HG03460 (cell line): ENCODE results near the gene FSTL5.
"Not testable (repeated sequence)": the region's sequence is repeated elsewhere in the genome, so short reads cannot be mapped to it uniquely, and the experiment has no call there.

Source experiments
- ATAC-seq: cut with Tn5 transposase; IDR thresholded peaks from one replicate; pipeline ENCODE4 v1.9.1; 2021; ENCODE audit not compliant: unreplicated experiment

FSTL5 gene

DNA sequence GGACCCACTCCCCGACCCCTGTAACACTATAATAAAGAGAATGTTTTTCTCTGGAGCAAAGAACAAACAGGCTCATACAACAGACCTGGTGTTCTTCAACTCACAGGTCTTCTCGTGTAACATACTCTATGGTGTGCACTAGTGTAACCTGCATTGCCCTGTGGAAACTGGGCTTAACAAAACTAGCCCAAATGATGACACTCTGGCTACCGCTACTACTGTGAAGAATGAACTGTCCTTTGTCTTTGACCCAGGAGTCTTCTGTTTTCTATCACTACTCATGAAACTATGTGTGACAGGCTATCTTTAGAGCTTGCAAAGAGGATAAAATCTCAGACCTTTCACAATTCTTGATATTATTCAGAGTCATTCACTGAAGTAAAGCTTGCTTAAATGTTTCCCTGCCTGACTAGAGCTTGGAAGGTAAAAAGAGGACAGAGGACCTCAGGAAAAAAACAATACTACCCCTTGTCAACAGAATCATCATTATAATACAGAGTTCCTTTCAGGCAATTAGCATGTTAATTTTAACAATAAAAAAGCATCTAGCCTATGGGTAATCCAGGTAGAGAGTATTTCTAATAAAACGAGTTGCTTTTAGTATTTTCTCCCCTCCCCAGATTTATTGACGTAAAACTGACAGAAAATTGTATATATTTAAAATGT is 59.2 kb downstream of the FSTL5 start:
- no peak for ATAC-seq

- not testable (repeated sequence) for ATAC-seq
Observed at GRCh38 chr4:162103908-162104307, 59.9 kb downstream of the FSTL5 start.

DNA sequence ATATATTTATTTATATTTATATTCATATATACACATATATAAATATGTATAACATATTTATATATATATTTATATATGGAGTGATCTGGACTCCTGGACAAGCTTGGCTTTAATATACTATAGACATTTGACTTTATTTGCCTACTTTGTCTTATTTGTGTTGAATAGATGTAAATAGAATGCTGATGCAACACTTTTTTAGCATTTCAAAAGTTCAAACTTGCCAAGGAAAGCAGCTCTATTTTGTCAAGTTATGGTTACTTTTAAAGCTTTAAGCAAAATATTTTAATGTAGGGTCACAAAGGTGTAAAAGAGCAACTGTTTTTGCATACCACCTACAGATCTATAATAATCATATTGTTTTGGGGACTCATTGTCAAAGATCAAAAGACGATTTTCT is 61.1 kb downstream of the FSTL5 start:
- no peak for ATAC-seq

DNA sequence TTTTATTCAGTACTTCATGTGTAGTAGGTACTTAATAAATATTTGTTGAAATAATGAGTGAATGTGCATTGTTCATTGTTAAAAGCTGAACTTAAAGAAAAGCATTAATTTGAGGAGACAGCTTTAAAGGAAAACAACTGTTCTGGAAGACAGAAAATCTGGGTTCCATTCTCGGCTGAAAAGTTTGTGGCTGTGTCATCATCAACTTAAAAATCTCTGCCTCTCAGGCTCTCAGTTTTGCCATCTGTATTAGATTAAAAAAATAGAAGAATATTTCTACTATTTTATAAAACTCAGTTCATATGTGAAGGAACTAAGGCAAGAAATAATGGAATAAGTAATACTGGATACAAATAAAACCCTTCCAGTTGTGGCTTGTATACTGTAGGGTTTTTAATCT is 62.5 kb downstream of the FSTL5 start:
- no peak for ATAC-seq

DNA sequence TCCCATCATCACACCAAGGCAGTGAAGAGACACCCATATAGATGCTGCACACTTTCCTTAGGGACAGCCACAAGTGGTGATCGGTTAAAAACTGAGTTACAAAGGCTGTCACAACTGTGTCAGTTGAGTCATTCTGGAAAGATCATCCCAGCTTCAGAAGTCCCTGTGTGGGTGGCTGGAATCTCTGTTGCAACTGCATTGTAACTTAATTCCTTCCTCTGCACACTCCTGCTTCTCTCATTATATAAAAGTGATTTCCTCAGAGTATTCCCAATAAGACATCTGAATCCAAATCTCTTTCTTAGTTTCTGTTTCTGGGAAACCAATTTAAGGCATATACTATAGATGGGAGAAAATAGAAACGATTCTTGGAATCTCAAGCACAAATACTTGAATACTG is 88.1 kb downstream of the FSTL5 start:
- ATAC-seq, result no peak

DNA sequence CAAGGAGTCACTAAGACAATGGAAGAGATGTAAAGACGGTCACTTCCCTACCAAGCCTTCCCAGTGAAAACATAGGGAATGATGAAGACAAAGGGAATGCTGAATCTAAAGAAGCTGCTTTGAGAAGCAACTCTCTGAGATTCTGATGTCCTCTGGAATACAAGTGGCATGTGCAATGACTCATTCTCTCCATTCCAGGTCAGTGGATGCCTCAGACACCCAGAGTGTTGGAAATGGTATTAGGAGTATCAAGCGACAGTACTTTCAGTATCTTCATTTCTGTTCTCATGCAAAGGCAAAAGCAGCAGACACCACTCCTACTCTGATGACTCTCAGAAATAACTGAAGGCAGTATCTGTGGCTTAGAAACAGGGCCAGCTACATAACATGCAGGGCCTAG is 102.6 kb downstream of the FSTL5 start:
- ATAC-seq, result no peak

GRCh38 chr4:162059656-162060055 is 104.1 kb downstream of the FSTL5 start:
- ATAC-seq, result no peak

DNA sequence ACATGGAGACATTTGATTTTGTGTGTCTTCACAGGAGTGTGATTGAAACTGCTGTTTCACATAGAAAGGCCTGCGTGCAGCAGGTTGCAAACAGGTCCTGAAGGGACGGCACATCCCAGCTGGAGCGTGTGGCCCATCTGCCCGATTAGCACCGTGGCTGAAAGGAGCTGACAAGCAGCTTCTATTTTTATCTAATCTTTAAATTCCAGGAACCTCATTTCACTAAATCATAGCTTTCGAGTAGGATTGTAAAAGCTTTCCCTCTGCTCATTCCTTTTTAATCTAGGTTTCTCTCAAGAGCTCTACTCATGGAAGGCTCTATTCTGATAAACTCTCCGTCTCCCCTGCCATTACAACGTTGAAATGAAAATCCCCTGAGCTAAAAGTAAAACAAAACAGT is 106.8 kb downstream of the FSTL5 start:
- no peak for ATAC-seq

DNA sequence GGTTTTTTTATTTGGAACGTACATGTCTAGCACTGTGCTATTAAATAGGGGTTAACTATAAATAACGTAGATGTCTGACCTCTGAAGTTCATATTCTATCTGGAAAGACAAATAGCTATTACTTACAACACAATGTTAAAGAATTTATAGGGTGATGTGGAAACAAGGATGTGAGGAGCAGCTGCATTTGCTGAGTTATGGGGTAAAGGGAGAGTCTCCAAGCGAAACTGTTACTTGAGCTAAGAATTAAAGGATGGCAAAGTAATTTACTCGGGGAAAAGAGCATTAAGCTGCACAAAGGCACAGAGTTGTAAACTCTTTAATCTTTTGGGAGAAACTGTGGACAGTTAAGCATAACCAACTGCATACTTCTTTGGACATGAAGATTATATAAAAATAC is 117.7 kb downstream of the FSTL5 start:
- ATAC-seq, result no peak

GRCh38 chr4:162038112-162038511 is 125.7 kb downstream of the FSTL5 start:
- ATAC-seq, result no peak

GRCh38 chr4:162017863-162018262 is 145.9 kb downstream of the FSTL5 start:
- no peak for ATAC-seq

GRCh38 chr4:162016991-162017390 is 146.8 kb downstream of the FSTL5 start:
- no peak for ATAC-seq

- ATAC-seq, result no peak
Observed at GRCh38 chr4:162016219-162016618, 147.6 kb downstream of the FSTL5 start.

DNA sequence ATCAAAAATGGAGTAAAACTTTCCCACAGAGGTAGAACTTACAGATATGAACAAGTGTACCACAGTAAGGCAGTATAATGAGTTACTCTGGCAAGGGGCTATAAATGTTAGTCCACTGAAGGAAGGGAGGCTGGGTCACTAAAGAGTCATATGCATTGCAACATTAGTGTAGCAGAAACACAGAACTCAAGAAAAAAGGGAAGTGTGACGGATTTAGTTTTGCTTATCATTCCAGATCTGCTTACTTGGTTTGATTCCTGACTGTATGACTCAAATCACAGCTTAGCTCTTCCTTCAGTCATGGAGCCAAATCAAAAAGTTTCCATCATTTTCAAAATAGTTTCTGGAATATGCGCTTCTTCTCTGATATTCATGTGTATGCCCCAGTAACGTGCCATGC is 148.7 kb downstream of the FSTL5 start:
- no peak for ATAC-seq

DNA sequence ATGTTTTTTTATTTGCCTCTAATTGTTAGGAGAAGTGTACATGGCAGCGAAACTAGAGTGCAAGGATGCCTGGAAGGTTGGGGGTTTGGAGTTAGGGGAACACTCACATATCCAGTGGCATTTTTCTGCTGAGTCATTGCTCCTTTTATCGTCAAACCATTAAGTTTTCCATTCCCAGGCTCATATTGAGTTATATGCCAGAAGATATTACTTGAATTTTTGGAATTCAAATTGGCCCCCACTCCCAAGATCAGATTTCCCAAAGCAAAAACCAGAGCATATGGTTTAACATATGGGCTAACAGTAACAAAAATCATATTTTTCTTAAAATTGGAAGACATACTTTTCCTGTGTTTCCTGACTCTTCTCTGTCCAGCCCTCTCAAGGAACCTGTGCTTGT is 152.7 kb downstream of the FSTL5 start:
- no peak for ATAC-seq

DNA sequence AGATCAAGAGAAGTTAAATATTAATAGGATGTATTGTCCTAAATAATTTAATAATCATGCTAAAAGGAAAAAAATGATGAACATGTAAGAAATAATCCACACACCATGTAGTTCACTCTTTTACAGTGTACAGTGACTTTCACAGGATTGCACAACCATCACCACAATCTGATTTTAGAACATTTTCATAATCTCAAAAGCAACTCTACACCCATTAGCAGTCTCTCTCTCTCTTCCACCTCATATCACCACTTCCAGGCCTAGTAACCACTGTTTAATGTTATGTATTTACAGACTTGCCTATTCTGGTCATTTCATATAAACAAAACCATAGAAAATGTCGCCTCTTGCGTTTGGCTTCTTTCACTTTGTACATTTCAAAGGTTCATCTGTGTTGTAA is 153.4 kb downstream of the FSTL5 start:
- no peak for ATAC-seq

GRCh38 chr4:161992317-161992716 is 171.5 kb downstream of the FSTL5 start:
- no peak for ATAC-seq

DNA sequence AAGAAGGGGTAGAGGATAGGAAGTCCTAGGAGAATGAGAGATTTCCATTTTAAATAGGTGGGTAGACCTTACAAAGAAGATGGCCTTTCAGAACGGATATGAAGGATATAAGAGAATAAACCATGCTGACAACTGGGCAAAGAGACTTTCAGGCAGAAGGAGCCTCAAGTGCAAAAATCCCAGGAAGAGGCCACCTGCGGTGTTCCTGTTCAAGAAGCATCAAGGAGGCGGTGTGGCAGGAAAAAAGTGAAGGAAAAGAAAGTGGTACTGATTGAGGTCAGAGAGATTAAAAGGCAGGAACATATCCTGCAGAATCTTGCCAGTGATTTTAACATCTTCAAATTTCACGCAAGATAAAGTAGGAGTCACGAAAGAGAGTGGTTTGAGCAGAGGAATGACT is 172.0 kb downstream of the FSTL5 start:
- no peak for ATAC-seq

GRCh38 chr4:161990721-161991120 is 173.1 kb downstream of the FSTL5 start:
- ATAC-seq, result no peak

GRCh38 chr4:161988946-161989345 is 174.9 kb downstream of the FSTL5 start:
- ATAC-seq, result no peak

DNA sequence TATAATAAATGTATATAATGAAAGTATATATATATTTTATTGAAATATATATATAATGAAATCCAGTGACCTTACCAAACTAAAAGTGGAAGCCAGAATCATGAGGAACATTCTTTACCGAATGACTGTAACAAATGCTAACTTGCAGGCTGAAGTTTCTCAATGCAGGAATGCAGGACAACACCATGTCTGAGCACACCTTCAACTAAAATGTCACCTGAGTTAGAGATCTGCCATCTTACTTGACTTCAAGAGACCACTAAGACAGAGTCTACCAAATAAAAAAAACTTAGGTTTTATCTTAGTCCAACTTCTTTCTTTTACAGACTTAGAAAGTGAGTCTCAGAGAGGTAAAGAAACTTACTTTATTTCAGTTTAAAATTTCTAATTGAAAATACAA is 176.2 kb downstream of the FSTL5 start:
- ATAC-seq, result no peak

GRCh38 chr4:161952382-161952781 is 211.4 kb downstream of the FSTL5 start:
- no peak for ATAC-seq

GRCh38 chr4:161949946-161950725 is 213.7 kb downstream of the FSTL5 start:
- no peak for ATAC-seq
